Smooth muscle cell (in vitro differentiated cells): ENCODE results near the gene GRIN2A. TPM values are rescaled to one million over a fixed set of nuclear protein-coding genes. Genes with fewer than 3 reads are reported as not detected.

Source experiments
- DNase-seq: peaks from one replicate; lab custom pipeline; 2025; ENCODE audit not compliant: unreplicated experiment; lab: John Stamatoyannopoulos, UW
- H2AFZ ChIP-seq: fragments of 200-600 bp; sonication (generic); 2 replicates; pipeline ENCODE4 v1.6.0; 2016; ENCODE audit warnings: antibody characterized with exemption, low read depth, mild to moderate bottlenecking
- H3F3A ChIP-seq: fragments of 200-600 bp; sonication (generic); 2 replicates; pipeline ENCODE4 v1.6.0; 2017; ENCODE audit warnings: antibody characterized with exemption, low read depth
- H3K27ac ChIP-seq: fragments of 200-600 bp; sonication (generic); 2 replicates; pipeline ENCODE4 v1.5.1; 2016; ENCODE audit warnings: low read depth, mild to moderate bottlenecking
- H3K27me3 ChIP-seq: fragments of 200-600 bp; sonication (generic); 2 replicates; pipeline ENCODE4 v1.6.1; 2016; ENCODE audit warnings: low read depth, mild to moderate bottlenecking
- H3K36me3 ChIP-seq: fragments of 200-600 bp; sonication (generic); 2 replicates; pipeline ENCODE4 v1.5.1; 2016; ENCODE audit warnings: low read depth
- H3K4me1 ChIP-seq: fragments of 200-600 bp; sonication (generic); 2 replicates; pipeline ENCODE4 v1.5.1; 2016; ENCODE audit warnings: low read depth
- H3K4me2 ChIP-seq: fragments of 200-600 bp; sonication (generic); 2 replicates; pipeline ENCODE4 v1.6.0; 2016; ENCODE audit warnings: mild to moderate bottlenecking
- H3K4me3 ChIP-seq: fragments of 200-600 bp; sonication (generic); 2 replicates; pipeline ENCODE4 v1.5.1; 2016; ENCODE audit warnings: mild to moderate bottlenecking
- H3K79me2 ChIP-seq: fragments of 200-600 bp; sonication (generic); 2 replicates; pipeline ENCODE4 v1.6.0; 2016; ENCODE audit warnings: low read depth, mild to moderate bottlenecking
- H3K9ac ChIP-seq: fragments of 200-600 bp; sonication (generic); 2 replicates; pipeline ENCODE4 v1.6.0; 2016; ENCODE audit warnings: low read depth
- H3K9me3 ChIP-seq: fragments of 200-600 bp; sonication (generic); replicated peaks from 2 replicates; pipeline ENCODE4 v1.5.1; 2016; ENCODE audit warnings: low read depth
- H4K20me1 ChIP-seq: fragments of 200-600 bp; sonication (generic); 2 replicates; pipeline ENCODE4 v1.6.0; 2016; ENCODE audit warnings: low read depth
- CTCF ChIP-seq: fragments of 200-600 bp; sonication (generic); IDR thresholded peaks from 2 replicates; pipeline ENCODE4 v1.5.1; 2017; ENCODE audit warnings: borderline replicate concordance, mild to moderate bottlenecking, antibody characterized with exemption; ENCODE audit not compliant: insufficient read depth, poor library complexity, severe bottlenecking
- WGBS: methylation state at CpG from one replicate; pipeline ENCODE4 v1.1.7; 2016; ENCODE audit warnings: low lambda C conversion rate; 5-methylcytosine and 5-hydroxymethylcytosine counted together
- polyA plus RNA-seq: library from polyadenylated mRNA; unstranded; fragments of >200 nt; fragmentation: Nextera tagmentation; extraction: Ambion mirVana; gene quantifications from 2 replicates; pipeline ENCODE4 v1.2.1, GENCODE V29; 2016
- total RNA-seq: library from RNA; depleted of rRNA; stranded (reverse); fragments of >200 nt; gene quantifications from 2 replicates; pipeline ENCODE4 v1.2.3, GENCODE V29; 2014

GRIN2A gene
- total and polyA plus RNA-seq, 2 experiments from 2014 or later: 0.02 to 0.13 TPM

DNA sequence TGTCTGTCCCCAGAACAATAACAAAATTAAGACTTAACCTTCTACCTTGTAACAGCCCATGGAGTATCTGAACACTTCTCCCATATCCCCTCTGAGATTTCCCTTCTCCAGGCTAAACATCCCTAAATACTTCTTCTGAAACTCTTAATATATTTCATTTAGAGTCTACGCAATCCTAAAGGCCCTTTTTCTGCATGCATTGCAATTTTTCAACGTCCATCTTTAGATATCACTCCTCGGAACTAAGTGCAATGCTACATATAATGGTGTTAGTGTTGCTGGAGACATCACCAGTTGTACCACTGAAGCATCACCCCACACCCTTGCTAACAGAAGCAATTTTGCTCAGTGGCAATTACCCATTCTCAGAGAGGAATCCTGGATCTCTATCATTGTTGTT lies 13.2 kb downstream of the GRIN2A start:
- Histone ChIP-seq H2AFZ (no peak overlapping the region), H3K36me3 (no peaks in the 10 kb centered on the region), H3K4me3 (no peak overlapping the region), H3K9me3 (no peaks in the 10 kb centered on the region), H3K4me2 (no peak overlapping the region), H3K4me1 (no peaks in the 10 kb centered on the region), H3K9ac (no peak overlapping the region), H3K27ac (no peak overlapping the region), H4K20me1 (no peaks in the 10 kb centered on the region), H3F3A (no peaks in the 10 kb centered on the region), H3K27me3 (peaks cover 19% of the 10 kb centered on the region), H3K79me2 (no peaks in the 10 kb centered on the region)
- TF ChIP-seq CTCF: no peak
- 93% methylated on average over 3 of the region's 3 CpGs for WGBS
- no peak for DNase-seq

DNA sequence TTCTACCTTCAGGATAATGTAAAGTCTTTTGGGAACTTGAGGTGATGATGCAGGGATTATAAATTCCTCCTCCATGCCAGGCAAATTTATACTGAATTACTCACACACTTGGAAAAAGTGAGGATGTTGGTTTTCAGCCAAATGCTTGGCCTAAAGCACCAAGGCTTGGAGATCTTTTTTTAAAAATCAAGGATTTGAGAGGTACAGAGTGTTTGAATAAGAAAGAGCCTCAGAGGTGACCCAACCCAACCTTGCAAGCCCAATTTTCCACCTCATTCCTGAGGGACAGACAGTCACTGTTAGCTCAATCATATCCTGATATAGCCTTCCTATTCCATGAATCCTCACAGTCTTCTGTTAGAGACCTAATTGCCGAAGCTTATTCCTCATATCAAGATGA lies 14.0 kb downstream of the GRIN2A start:
- no peak overlapping the region for H3K4me2 ChIP-seq
- no peaks in the 10 kb centered on the region for H3F3A ChIP-seq
- H3K4me1 ChIP-seq: no peaks in the 10 kb centered on the region
- H3K36me3 ChIP-seq: no peaks in the 10 kb centered on the region
- H3K27ac ChIP-seq: no peak overlapping the region
- WGBS: 96% methylated on average over 1 of the region's 1 CpG
- H4K20me1 ChIP-seq: no peaks in the 10 kb centered on the region
- no peak for TF ChIP-seq CTCF
- H3K27me3 ChIP-seq: peaks cover 19% of the 10 kb centered on the region
- H3K79me2 ChIP-seq: no peaks in the 10 kb centered on the region
- no peak overlapping the region for H3K4me3 ChIP-seq
- H3K9me3 ChIP-seq: no peaks in the 10 kb centered on the region
- H3K9ac ChIP-seq: no peak overlapping the region
- no peak for DNase-seq
- H2AFZ ChIP-seq: no peak overlapping the region

DNA sequence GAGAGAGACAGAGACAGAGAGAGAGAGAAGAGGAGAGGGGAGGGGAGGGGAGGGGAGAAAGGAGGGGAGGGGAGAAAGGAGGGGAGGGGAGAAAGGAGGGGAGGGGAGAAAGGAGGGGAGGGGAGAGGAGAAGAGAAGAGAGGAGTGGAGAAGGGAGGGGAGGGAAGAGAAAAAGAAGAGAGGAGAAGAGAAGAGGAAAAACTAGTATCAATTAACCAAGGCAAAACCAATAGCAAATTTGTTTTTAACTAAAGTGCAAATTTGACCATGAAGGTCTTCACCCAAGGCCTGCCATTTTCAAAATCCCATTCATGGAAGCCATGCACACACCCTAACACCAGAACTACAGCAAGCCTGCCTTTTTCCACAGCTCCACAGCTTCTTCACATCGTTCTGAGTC lies 16.6 kb downstream of the GRIN2A start:
- H2AFZ ChIP-seq: no peak overlapping the region
- 80% methylated on average over 1 of the region's 1 CpG for whole genome bisulfite sequencing
- H3K9ac ChIP-seq: no peak overlapping the region
- no peak for TF ChIP-seq CTCF
- H3F3A ChIP-seq: no peaks in the 10 kb centered on the region
- H4K20me1 ChIP-seq: no peaks in the 10 kb centered on the region
- no peak overlapping the region for H3K27ac ChIP-seq
- no peak overlapping the region for H3K4me3 ChIP-seq
- no peaks in the 10 kb centered on the region for H3K9me3 ChIP-seq
- peaks cover 19% of the 10 kb centered on the region for H3K27me3 ChIP-seq
- H3K36me3 ChIP-seq: no peaks in the 10 kb centered on the region
- H3K4me1 ChIP-seq: no peaks in the 10 kb centered on the region
- no peak overlapping the region for H3K4me2 ChIP-seq
- no peak for DNase-seq
- H3K79me2 ChIP-seq: no peaks in the 10 kb centered on the region

- WGBS: 79% methylated on average over 1 of the region's 1 CpG
- H3K4me2 ChIP-seq: no peak overlapping the region
- H2AFZ ChIP-seq: no peak overlapping the region
- no peak for DNase-seq
- no peaks in the 10 kb centered on the region for H4K20me1 ChIP-seq
- no peaks in the 10 kb centered on the region for H3K4me1 ChIP-seq
- no peak overlapping the region for H3K9ac ChIP-seq
- H3K36me3 ChIP-seq: no peaks in the 10 kb centered on the region
- no peak overlapping the region for H3K4me3 ChIP-seq
- peaks cover 19% of the 10 kb centered on the region for H3K27me3 ChIP-seq
- no peak overlapping the region for H3K27ac ChIP-seq
- no peak for TF ChIP-seq CTCF
- H3K79me2 ChIP-seq: no peaks in the 10 kb centered on the region
- no peaks in the 10 kb centered on the region for H3K9me3 ChIP-seq
- H3F3A ChIP-seq: no peaks in the 10 kb centered on the region
These were observed 19.2 kb downstream of the GRIN2A start for GRCh38 chr16:10162981-10163380.
